GM18505 (cell line): Measurements from ENCODE around the gene PTPRM.

ENCODE experiments used
- ATAC-seq: cut with Tn5 transposase; IDR thresholded peaks from one replicate; pipeline ENCODE4 v1.9.1; 2021; ENCODE audit not compliant: unreplicated experiment
- POLR2A ChIP-seq: IDR thresholded peaks from 4 replicates; pipeline ENCODE4 v1.6.1; 2011; ENCODE audit warnings: borderline replicate concordance; ENCODE audit not compliant: insufficient read depth, insufficient read length; ENCODE audit errors: extremely low read depth

Gene PTPRM

DNA sequence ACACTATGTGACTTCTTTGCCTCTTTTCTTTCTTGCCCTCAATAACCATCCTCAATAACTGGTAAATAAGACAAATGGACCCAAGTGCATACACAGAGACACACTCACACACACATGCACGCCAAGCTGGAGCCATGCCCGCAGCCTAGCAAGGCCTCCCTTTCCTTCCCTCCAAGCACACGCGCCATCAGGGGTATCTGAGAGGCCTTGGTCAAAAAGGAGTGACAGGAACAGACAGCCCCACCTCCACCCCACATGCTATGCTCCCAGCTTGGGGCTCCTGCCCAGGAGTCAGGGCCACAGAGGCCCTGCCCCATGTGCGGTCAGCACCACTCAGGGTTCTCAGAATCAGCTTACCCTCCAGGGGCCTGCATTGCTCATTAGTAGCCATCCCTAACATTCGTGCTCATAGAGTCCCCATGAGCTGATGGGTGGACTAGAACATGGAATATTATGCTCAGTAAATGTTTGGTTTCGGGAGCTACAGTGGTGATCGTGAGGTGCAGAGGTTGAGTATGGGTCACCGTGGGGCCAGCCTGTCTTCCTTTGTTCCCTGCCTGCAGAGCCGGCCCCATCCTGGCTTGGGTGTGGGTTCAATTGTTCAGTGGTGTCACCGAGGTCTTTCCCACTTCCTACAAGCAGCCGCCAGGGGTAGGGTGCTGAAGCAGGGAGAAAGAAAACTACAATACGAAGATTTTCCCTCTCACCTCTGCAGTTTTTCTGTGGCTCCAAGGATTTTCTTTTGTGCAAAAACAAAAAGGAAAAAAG, 884.0 kb downstream of the PTPRM start:
- ATAC-seq = no peak
- no peak for TF ChIP-seq POLR2A

DNA sequence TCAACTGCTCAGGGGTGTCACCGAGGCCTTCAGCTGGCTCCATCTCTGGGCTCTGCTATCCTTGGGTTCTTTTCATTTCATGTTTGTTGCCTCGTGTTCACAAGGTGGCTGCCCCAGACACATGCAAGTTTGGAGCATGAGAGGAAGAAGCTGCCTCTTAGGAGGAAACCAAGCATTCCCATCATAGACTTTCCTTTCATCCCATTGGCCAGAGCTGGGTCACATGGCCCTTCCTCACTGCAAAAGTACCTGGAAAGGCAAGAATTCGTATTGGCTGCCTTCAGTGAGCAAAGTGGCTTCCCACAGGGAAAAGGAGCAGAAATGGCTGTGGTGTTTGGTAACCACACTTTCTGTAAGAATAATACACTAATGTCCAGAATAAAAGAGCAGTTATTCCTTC, 886.4 kb downstream of the PTPRM start:
- ATAC-seq = no peak
- TF ChIP-seq POLR2A = no peak

DNA sequence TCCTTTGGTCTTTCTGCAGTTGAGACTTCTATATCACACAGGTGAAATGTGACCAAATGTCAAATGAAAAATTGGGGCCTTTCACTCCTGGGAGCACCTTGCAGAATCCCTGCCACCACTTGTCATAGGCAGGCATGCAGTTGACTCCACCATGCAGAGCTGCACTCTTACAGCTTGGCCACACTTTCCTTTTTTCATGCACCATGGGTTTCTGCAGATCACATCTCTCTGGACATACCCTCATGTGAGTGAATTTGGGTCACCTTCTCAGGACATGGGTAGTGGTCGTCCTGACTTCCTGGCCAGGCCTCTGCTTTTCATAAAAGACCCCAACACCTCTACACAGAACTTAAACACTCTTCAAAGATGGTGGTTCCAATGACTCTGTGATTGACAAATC, 887.0 kb downstream of the PTPRM start:
- no peak for ATAC-seq
- no peak for TF ChIP-seq POLR2A

DNA sequence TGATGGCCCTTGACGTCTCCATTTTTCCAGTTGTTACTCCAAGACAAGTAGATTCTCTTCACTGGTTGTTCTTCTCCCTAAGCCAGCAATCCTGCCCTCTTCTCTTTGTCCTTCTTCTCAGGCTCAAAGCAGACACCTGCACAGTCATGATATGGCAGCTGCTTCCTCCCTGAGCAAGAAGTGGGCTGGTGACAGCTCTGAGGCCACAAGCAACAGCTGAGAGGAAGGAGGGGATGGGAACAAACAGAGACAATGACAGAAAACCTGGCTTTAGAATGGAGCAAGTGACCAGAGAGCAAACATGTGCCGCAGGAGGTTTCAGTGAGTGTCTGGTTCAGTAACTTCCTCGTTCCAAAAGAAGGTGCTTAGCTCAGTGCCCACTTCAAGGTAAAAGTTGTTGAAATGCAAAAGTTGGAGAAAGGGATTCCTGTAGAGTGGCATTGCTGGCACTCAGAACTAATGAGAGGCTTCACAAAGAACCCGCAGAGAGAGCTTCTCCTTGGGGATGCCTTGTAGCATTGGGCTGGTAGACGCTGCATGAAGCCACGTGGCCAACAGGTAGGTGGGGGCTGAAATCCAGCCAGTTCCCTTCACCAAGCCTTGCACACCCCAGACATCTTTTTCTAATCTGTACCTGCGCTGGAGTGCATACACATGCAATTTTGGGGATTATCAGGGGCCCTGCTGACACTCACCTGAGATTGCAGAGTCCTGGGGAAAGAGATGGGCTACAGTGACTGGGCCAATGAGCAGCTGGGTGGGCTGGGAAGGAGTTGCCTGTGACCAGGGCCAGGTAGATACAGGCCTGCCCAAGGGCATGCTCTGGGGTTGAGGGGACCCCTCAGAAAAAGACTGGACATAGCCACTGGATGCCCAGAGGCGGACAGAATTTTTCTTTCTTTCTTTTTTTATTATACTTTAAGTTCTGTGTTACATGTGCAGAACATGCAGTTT, 888.8 kb downstream of the PTPRM start:
- TF ChIP-seq POLR2A = no peak
- ATAC-seq = no peak
